ENCODE measurements around the gene CRNN.

The CRNN gene

GRCh38 chr1:152413909-152414308 is at the start of gene CRNN:
Gene CRNN (minus strand): TSS chr1:152414263. CDS start chr1:152412233, 2,030 bp downstream.
- DNase-seq (ENCODE audit: low spot score): no peak

GRCh38 chr1:152462636-152463035 is 48.6 kb upstream of the CRNN start:
- no peak for DNase-seq (ENCODE audit: low spot score)

GRCh38 chr1:152461544-152461943 is 47.5 kb upstream of the CRNN start:
- peak; percentile 26 for DNase-seq (ENCODE audit: low spot score)

GRCh38 chr1:152460529-152460899 is 46.5 kb upstream of the CRNN start:
- no peak for DNase-seq (ENCODE audit: low spot score)

GRCh38 chr1:152459596-152460528 is 45.8 kb upstream of the CRNN start:
- peak; percentile 45 for DNase-seq (ENCODE audit: low spot score)

- peak; percentile 60 for DNase-seq (ENCODE audit: low spot score)
These were observed 44.5 kb upstream of the CRNN start for GRCh38 chr1:152458384-152459185.

- no peak for DNase-seq (ENCODE audit: low spot score)
These were observed 43.5 kb upstream of the CRNN start for GRCh38 chr1:152457561-152457960.

GRCh38 chr1:152457071-152457470 is 43.0 kb upstream of the CRNN start:
- no peak for DNase-seq (ENCODE audit: low spot score)

- DNase-seq (ENCODE audit: low spot score): no peak
These were observed 37.2 kb upstream of the CRNN start for GRCh38 chr1:152451254-152451653.

- no peak for DNase-seq (ENCODE audit: low spot score)
These were observed 35.6 kb upstream of the CRNN start for GRCh38 chr1:152449661-152450060.

- DNase-seq (ENCODE audit: low spot score): no peak
These were observed 34.4 kb upstream of the CRNN start for GRCh38 chr1:152448496-152448895.

- no peak for DNase-seq (ENCODE audit: low spot score)
These were observed 34.0 kb upstream of the CRNN start for GRCh38 chr1:152448095-152448494.

GRCh38 chr1:152447484-152447883 is 33.4 kb upstream of the CRNN start:
- DNase-seq (ENCODE audit: low spot score): no peak

GRCh38 chr1:152444045-152444444 is 30.0 kb upstream of the CRNN start:
- DNase-seq (ENCODE audit: low spot score): no peak

GRCh38 chr1:152442765-152443164 is 28.7 kb upstream of the CRNN start:
- no peak for DNase-seq (ENCODE audit: low spot score)

- no peak for DNase-seq (ENCODE audit: low spot score)
These were observed 28.2 kb upstream of the CRNN start for GRCh38 chr1:152442301-152442700.

GRCh38 chr1:152441756-152442155 is 27.7 kb upstream of the CRNN start:
- no peak for DNase-seq (ENCODE audit: low spot score)

- peak; percentile 83 for DNase-seq (ENCODE audit: low spot score)
These were observed 26.8 kb upstream of the CRNN start for GRCh38 chr1:152440635-152441471.

- DNase-seq (ENCODE audit: low spot score): peak; percentile 32
These were observed 22.8 kb upstream of the CRNN start for GRCh38 chr1:152436593-152437496.

- DNase-seq (ENCODE audit: low spot score): no peak
These were observed 13.4 kb upstream of the CRNN start for GRCh38 chr1:152427458-152427857.

- DNase-seq (ENCODE audit: low spot score): no peak
These were observed 12.7 kb upstream of the CRNN start for GRCh38 chr1:152426731-152427130.

Measured in hepatic stellate cell (primary cell).